ENCODE data around the gene MLXIPL. TPM values are rescaled to one million over a fixed set of nuclear protein-coding genes. Genes with fewer than 3 reads are reported as not detected.

Gene MLXIPL
- total RNA-seq, 4 donors from 2014 or later, result 0.53 to 13.5 (median 2.9) TPM

- Histone ChIP-seq H3K27ac (no peak overlapping the region), H3K27me3 (no peaks in the 10 kb centered on the region), H3K36me3 (peaks cover 45 to 76% (median 45%) of the 10 kb centered on the region in 3 donors), H3K4me3 (no peak overlapping the region), H3K4me1 (peaks cover 15 to 25% (median 16%) of the 10 kb centered on the region in 3 donors), H3K9me3 (no peaks in the 10 kb centered on the region)
- TF ChIP-seq CTCF (IDR thresholded peaks at IDR 0.05) (no peak), POLR2A (IDR thresholded peaks at IDR 0.05) (no peak)
- intact Hi-C loops (cut with DNase I), result no loop called here
- WGBS, 2 donors, result 89% methylated on average over 6 of the region's 9 CpGs; no CpG with 5 or more reads in 1 of the 2 donors
- DNase-seq, result no peak
These were observed 51.0 kb downstream of the MLXIPL start for GRCh38 chr7:73573276-73573675.

GRCh38 chr7:73572767-73573186, 51.5 kb downstream of the MLXIPL start:
- H3K4me3 ChIP-seq, result no peak overlapping the region
- TF ChIP-seq CTCF (IDR thresholded peaks at IDR 0.05) (no peak), POLR2A (IDR thresholded peaks at IDR 0.05) (no peak)
- 78 to 83% methylated on average over 2 to 3 of the region's 6 CpGs for WGBS, 2 donors
- peaks cover 45 to 81% (median 45%) of the 10 kb centered on the region in 3 donors for H3K36me3 ChIP-seq
- H3K27ac ChIP-seq, result no peak overlapping the region
- peaks cover 15 to 23% (median 16%) of the 10 kb centered on the region in 3 donors for H3K4me1 ChIP-seq
- no peaks in the 10 kb centered on the region for H3K27me3 ChIP-seq
- intact Hi-C loops (cut with DNase I), result no loop called here
- no peaks in the 10 kb centered on the region for H3K9me3 ChIP-seq
- DNase-seq, result no peak

- intact Hi-C loops (cut with DNase I), result no loop called here
- no peaks in the 10 kb centered on the region for H3K9me3 ChIP-seq
- 94% methylated on average over 9 of the region's 10 CpGs for WGBS, 2 donors
- H3K36me3 ChIP-seq, result peaks cover 45 to 83% (median 45%) of the 10 kb centered on the region in 3 donors
- H3K27ac ChIP-seq, result no peak overlapping the region
- no peak overlapping the region for H3K4me3 ChIP-seq
- H3K27me3 ChIP-seq, result no peaks in the 10 kb centered on the region
- TF ChIP-seq POLR2A (IDR thresholded peaks at IDR 0.05), result no peak
- TF ChIP-seq CTCF (IDR thresholded peaks at IDR 0.05), result no peak
- no peak for DNase-seq
- peaks cover 0 to 10% (median 3%) of the 10 kb centered on the region in 3 donors for H3K4me1 ChIP-seq
These were observed 53.3 kb downstream of the MLXIPL start for GRCh38 chr7:73570977-73571376.

GRCh38 chr7:73570521-73570920, 53.8 kb downstream of the MLXIPL start:
- TF ChIP-seq CTCF (IDR thresholded peaks at IDR 0.05) (no peak), POLR2A (IDR thresholded peaks at IDR 0.05) (no peak)
- Histone ChIP-seq H3K4me1 (peaks cover 0 to 8% (median 0%) of the 10 kb centered on the region in 3 donors), H3K36me3 (peaks cover 45 to 79% (median 45%) of the 10 kb centered on the region in 3 donors), H3K27me3 (no peaks in the 10 kb centered on the region), H3K9me3 (no peaks in the 10 kb centered on the region), H3K27ac (no peak overlapping the region), H3K4me3 (no peak overlapping the region)
- DNase-seq, result no peak
- intact Hi-C loops (cut with DNase I), result no loop called here
- WGBS, 2 donors, result 96% methylated on average over 15 of the region's 22 CpGs; no CpG with 5 or more reads in 1 of the 2 donors

- 74 to 75% methylated on average over 5 of the region's 5 CpGs for WGBS, 2 donors
- Histone ChIP-seq H3K27ac (no peak overlapping the region), H3K9me3 (no peaks in the 10 kb centered on the region), H3K27me3 (no peaks in the 10 kb centered on the region), H3K4me3 (no peak overlapping the region), H3K4me1 (peaks cover 0 to 8% (median 0%) of the 10 kb centered on the region in 3 donors), H3K36me3 (peaks cover 42 to 65% (median 43%) of the 10 kb centered on the region in 3 donors)
- intact Hi-C loops (cut with DNase I), result no loop called here
- TF ChIP-seq CTCF (IDR thresholded peaks at IDR 0.05) (no peak), POLR2A (IDR thresholded peaks at IDR 0.05) (no peak)
- DNase-seq, result no peak
These were observed 55.2 kb downstream of the MLXIPL start for GRCh38 chr7:73569042-73569608.

Data from esophagus squamous epithelium (tissue), 5 donors.